HG02642 (cell line): ENCODE data around the gene F13B.
"Not testable (repeated sequence)": the region's sequence is repeated elsewhere in the genome, so short reads cannot be mapped to it uniquely, and the experiment has no call there.

Experiments used
- ATAC-seq: cut with Tn5 transposase; IDR thresholded peaks from one replicate; pipeline ENCODE4 v1.9.1; 2021; ENCODE audit warnings: mild to moderate bottlenecking; ENCODE audit not compliant: unreplicated experiment, poor library complexity

The F13B gene, protein sequence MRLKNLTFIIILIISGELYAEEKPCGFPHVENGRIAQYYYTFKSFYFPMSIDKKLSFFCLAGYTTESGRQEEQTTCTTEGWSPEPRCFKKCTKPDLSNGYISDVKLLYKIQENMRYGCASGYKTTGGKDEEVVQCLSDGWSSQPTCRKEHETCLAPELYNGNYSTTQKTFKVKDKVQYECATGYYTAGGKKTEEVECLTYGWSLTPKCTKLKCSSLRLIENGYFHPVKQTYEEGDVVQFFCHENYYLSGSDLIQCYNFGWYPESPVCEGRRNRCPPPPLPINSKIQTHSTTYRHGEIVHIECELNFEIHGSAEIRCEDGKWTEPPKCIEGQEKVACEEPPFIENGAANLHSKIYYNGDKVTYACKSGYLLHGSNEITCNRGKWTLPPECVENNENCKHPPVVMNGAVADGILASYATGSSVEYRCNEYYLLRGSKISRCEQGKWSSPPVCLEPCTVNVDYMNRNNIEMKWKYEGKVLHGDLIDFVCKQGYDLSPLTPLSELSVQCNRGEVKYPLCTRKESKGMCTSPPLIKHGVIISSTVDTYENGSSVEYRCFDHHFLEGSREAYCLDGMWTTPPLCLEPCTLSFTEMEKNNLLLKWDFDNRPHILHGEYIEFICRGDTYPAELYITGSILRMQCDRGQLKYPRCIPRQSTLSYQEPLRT

GRCh38 chr1:197066719-197067456 lies at the start of gene F13B:
TSS of gene F13B (minus strand) at chr1:197067260. CDS start at chr1:197067223, 37 bp downstream.
- ATAC-seq = no peak

- ATAC-seq = no peak
Observed at GRCh38 chr1:197116156-197116555, 49.1 kb upstream of the F13B start.

- no peak for ATAC-seq
Observed at GRCh38 chr1:197106869-197107268, 39.8 kb upstream of the F13B start.

- ATAC-seq = no peak
Observed at GRCh38 chr1:197103300-197103699, 36.2 kb upstream of the F13B start.

- no peak for ATAC-seq
Observed at GRCh38 chr1:197101978-197102377, 34.9 kb upstream of the F13B start.

DNA sequence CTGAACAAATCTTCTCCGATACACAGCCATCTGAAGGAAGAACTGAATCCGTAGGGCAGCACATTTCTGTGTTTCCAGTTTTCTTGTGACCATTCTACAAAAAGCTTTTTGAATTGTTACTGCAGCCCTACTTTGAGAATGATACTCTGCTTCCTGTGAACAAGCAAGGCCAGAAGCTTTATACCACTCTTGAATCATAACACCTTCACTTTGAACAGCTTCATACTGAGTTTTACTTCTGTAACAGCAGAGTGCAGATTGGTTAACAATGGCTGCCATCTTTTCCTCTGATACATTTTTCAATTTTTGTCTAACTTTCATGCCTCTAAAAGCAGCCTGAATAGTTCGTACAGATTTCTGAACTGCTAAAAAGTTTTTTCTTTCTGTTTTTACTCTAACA lies 33.6 kb upstream of the F13B start:
- no peak for ATAC-seq

GRCh38 chr1:197099444-197099843 lies 32.4 kb upstream of the F13B start:
- no peak for ATAC-seq

DNA sequence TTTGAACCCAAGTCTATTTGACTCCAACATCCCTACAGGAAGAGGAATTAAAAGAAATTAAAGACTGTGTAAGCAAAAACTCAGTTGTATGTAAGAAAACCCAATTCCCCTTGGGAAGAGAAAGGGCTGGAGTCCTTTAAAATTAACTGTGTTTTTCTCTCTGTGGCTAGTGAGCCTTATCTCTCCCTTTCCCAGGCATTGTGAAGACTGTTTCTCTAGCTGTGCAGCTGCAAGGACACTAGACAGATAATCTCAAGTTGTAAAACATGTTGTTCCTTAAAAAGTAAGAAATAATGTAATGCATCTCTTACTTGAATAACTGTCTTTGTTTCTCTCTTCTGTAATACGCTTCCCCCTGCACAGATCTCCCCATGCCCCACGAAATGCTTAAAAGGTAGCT lies 29.9 kb upstream of the F13B start:
- not testable (repeated sequence) for ATAC-seq

DNA sequence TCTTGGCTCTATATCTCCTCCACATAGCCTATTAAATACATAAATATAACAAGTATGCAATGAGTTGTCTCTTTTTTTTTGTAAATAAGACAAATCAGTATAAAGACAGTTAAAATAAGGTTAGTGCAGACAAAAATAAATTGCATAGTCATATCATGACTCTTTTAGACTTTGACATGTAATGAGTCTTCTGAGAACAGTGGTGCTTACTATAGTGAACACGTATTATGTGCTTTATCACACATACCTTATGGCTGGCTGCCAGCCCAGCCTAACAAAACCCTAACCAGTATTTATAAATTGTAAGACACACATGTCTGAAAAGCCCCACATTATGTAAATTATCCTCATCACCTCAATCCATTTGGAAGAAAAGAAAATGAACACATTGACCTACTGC lies 29.1 kb upstream of the F13B start:
- no peak for ATAC-seq

DNA sequence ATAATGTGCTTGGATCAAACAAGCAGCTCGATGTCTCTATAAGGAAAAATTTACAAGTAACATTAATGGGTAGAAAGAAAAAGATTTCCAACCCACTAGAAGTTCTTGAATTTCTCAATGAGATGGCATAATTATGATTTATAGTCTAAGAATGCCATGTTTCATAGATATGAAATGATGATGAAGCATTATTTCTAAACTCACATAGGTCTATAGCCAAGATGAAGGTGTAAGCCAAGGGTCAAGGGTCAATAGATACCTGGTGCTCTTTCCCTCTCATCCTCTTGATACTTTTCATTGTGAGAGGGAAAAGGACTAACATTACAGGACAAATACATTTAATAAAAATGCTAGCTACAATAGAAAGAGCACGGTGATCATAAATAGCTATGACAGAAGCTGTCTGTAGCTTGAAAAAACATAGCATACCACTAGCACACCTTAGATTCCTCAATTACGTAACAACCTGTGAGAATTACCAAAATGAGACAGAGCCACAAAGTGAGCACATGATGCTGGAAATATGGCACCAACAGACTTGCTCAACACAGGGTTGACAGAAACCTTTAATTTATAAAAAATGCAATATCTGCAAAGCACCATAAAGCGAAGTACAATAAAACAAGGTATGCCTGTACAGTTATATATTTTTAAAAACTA lies 26.3 kb upstream of the F13B start:
- no peak for ATAC-seq

GRCh38 chr1:197092491-197093023 lies 25.5 kb upstream of the F13B start:
- no peak for ATAC-seq

DNA sequence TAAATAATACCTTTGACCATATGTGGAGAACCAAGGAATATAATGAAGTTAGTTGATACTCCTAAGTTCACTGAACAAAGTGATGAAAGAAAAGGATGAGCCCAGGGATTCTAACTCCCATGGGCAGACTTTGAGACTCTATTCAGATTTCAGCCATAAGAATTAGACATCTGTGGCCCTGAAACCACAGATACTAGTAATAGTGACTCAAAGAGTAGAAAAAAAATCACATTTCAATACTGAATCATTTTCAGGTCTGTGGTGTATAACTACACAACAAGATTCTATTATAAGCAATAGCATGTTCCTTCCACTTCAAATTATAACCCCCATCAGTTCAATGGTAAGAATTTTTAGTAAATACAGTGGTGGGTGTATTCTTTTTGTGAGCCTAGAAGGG lies 16.4 kb upstream of the F13B start:
- no peak for ATAC-seq

DNA sequence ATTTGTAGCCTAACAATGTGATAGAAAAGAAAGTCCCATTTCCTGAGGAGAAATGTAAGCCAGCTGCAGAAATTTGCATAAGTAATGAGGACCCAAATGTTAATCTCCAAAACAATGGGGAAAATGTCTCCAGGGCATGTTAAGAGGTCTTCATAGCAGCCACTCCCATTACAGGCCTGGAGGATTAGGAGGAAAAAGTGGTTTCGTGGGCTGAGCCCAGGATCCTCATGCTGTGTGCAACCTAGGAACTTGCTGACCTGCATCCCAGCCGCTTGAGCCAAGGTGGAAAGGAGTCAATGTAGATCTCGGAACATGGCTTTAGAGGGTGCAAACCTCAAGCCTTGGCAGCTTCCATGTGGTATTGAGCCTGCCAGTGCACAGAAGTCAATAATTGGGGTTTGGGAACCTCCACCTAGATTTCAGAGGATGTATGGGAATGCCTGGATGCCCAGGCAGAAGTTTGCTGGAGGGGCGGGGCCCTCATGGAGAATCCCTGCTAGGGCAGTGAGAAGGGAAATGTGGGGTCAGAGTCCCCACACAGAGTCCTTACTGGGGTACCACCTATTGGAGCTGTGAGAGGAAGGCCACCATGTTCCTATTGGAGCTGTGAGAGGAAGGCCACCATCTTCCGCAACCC lies 14.2 kb upstream of the F13B start:
- no peak for ATAC-seq

DNA sequence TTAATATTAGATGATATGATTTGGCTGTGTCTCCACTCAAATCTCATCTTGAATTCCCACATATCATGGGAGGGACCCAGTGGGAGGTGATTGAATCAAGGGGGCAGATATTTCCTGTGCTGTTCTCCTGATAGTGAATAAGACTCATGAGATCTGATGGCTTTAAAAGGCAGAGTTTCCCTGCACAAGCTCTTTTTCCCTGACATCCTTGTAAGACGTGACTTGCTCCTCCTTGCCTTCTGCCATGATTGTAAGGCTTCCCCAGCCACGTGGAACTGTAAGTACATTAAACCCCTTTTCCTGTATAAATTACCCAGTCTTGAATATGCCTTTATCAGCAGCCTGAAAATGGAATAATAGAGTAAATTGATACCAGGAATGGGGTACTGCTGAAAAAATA lies 13.3 kb upstream of the F13B start:
- no peak for ATAC-seq

DNA sequence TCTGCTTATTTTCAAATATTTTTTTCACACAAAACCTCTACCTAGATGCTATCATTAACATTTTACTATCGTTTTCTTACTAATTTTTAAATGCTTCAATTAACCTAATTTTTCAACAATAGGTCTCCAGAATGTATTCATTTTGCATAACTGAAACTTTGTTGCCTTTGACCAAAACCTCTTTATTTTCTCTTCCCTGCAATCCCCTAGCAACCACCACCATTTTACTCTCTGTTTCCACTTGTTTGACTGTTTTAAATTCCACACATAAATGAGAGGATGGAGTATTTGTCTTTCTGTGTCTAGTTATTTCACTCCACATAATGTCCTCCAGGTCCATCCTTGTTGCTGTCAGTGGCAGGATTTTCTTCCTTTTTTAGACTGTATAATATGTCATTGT lies 9.5 kb upstream of the F13B start:
- no peak for ATAC-seq

GRCh38 chr1:197073978-197074377 lies 6.9 kb upstream of the F13B start:
- no peak for ATAC-seq

- ATAC-seq = no peak
Observed at GRCh38 chr1:197067457-197067818, 378 bp upstream of the F13B start.

GRCh38 chr1:197066277-197066676 lies 783 bp downstream of the F13B start:
- no peak for ATAC-seq

- ATAC-seq = no peak
Observed at GRCh38 chr1:197065559-197065958, 1.5 kb downstream of the F13B start.

DNA sequence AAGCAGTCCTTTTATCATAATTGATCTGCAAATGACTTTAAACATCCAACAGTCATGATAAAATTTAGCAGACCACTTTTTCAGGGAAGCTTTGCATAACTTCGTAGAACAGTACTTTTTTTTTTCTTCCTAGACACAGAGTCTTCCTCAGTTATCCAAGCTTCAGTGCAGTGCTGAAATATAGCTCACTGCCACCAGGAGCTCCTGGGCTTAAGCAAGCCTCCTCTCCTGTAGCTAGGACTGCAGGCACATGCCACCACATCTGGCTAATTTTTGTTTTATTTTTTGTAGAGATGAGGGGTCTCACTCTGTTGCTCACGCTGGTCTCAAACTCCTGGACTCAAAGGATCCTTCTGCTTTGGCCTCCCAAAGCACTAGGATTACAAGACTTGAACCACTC lies 3.8 kb downstream of the F13B start:
- peak; percentile 32 for ATAC-seq
